OCI-LY1 (cell line): ENCODE results near the gene TLCD2.

Source experiments
- H2AFZ ChIP-seq: fragments of 200-600 bp; sonication (generic), shearing (Covaris generic); 2 replicates; pipeline ENCODE4 v1.6.0; 2014; ENCODE audit warnings: antibody characterized with exemption, mild to moderate bottlenecking, low read length
- H3F3A ChIP-seq: fragments of 200-600 bp; sonication (generic), shearing (Covaris generic); 2 replicates; pipeline ENCODE4 v1.6.0; 2014; ENCODE audit warnings: mild to moderate bottlenecking, antibody characterized with exemption, low read length, moderate library complexity; ENCODE audit not compliant: insufficient read depth
- H3K27ac ChIP-seq: fragments of 200-600 bp; sonication (generic); 2 replicates; pipeline ENCODE4 v1.5.1; 2014; ENCODE audit warnings: low read length, mixed run types, mild to moderate bottlenecking, low read depth; ENCODE audit not compliant: poor library complexity, severe bottlenecking
- H3K27me3 ChIP-seq: fragments of 200-600 bp; sonication (generic); 2 replicates; pipeline ENCODE4 v1.6.0; 2014; ENCODE audit warnings: antibody characterized with exemption, mild to moderate bottlenecking, low read length, moderate library complexity; ENCODE audit not compliant: insufficient read depth
- H3K36me3 ChIP-seq: fragments of 200-600 bp; sonication (generic); 2 replicates; pipeline ENCODE4 v1.6.1; 2014; ENCODE audit warnings: mild to moderate bottlenecking, antibody characterized with exemption, low read length, moderate library complexity, mixed read lengths; ENCODE audit not compliant: insufficient read depth
- H3K4me1 ChIP-seq: fragments of 200-600 bp; sonication (generic); 2 replicates; pipeline ENCODE4 v1.5.1; 2014; ENCODE audit warnings: mild to moderate bottlenecking, low read length, moderate library complexity; ENCODE audit not compliant: insufficient read depth, severe bottlenecking
- H3K4me2 ChIP-seq: fragments of 200-600 bp; sonication (generic), shearing (Covaris generic); 2 replicates; pipeline ENCODE4 v1.6.1; 2014; ENCODE audit warnings: low read length
- H3K4me3 ChIP-seq: fragments of 200-600 bp; sonication (generic); 2 replicates; pipeline ENCODE4 v1.5.1; 2014; ENCODE audit warnings: low read length, low read depth, mild to moderate bottlenecking, mixed read lengths; ENCODE audit not compliant: poor library complexity, severe bottlenecking
- H3K79me2 ChIP-seq: fragments of 200-600 bp; shearing (Covaris generic); 2 replicates; pipeline ENCODE4 v1.6.1; 2016; ENCODE audit warnings: mixed run types, low read length, mixed read lengths; ENCODE audit not compliant: insufficient read depth
- H3K9ac ChIP-seq: fragments of 200-600 bp; sonication (generic), shearing (Covaris generic); 2 replicates; pipeline ENCODE4 v1.6.1; 2014; ENCODE audit warnings: mild to moderate bottlenecking, low read length, mixed read lengths
- H3K9me2 ChIP-seq: fragments of 200-600 bp; sonication (generic), shearing (Covaris generic); 2 replicates; pipeline ENCODE4 v1.6.1; 2014; ENCODE audit warnings: low read depth, mild to moderate bottlenecking, low read length, mixed read lengths
- H3K9me3 ChIP-seq: fragments of 200-600 bp; shearing (Covaris generic); 2 replicates; pipeline ENCODE4 v1.6.1; 2014; ENCODE audit warnings: low read length, mixed read lengths
- H4K20me1 ChIP-seq: fragments of 200-600 bp; sonication (generic), shearing (Covaris generic); 2 replicates; pipeline ENCODE4 v1.6.0; 2016; ENCODE audit warnings: mild to moderate bottlenecking, low read length; ENCODE audit not compliant: insufficient read depth
- CTCF ChIP-seq: fragments of 200-600 bp; sonication (generic), shearing (Covaris generic); IDR thresholded peaks from 2 replicates; pipeline ENCODE4 v1.5.1; 2017; ENCODE audit warnings: mild to moderate bottlenecking, antibody characterized with exemption, low read length, moderate library complexity, mixed read lengths
- EZH2 ChIP-seq: fragments of 200-600 bp; sonication (generic), shearing (Covaris generic); IDR thresholded peaks from 2 replicates; pipeline ENCODE4 v1.8.0; 2017; ENCODE audit warnings: borderline replicate concordance, mixed run types, mild to moderate bottlenecking, antibody characterized with exemption, low read length, moderate library complexity, mixed read lengths

TLCD2 gene

GRCh38 chr17:1726626-1727257 lies 16.6 kb upstream of the TLCD2 start:
- Histone ChIP-seq H2AFZ (no peak overlapping the region), H4K20me1 (no peaks in the 10 kb centered on the region), H3F3A (no peaks in the 10 kb centered on the region; the same call in 1 of the 2 replicates), H3K4me2 (no peak overlapping the region; the same call in 1 of the 2 replicates), H3K9ac (no peak overlapping the region), H3K9me3 (no peaks in the 10 kb centered on the region), H3K36me3 (peaks cover 20% of the 10 kb centered on the region; the same call in 1 of the 2 replicates), H3K4me3 (no peak overlapping the region), H3K9me2 (no peaks in the 10 kb centered on the region), H3K27me3 (no peaks in the 10 kb centered on the region), H3K79me2 (no peaks in the 10 kb centered on the region), H3K27ac (no peak overlapping the region), H3K4me1 (peaks cover 83% of the 10 kb centered on the region)
- TF ChIP-seq CTCF (no peak), EZH2 (no peak)

GRCh38 chr17:1725642-1726511 lies 15.7 kb upstream of the TLCD2 start:
- H3K9ac ChIP-seq: peak overlapping the region; percentile 86; the same call in 1 of the 2 replicates
- H3K4me3 ChIP-seq: peak overlapping the region; percentile 88
- no peaks in the 10 kb centered on the region for H3K79me2 ChIP-seq
- H4K20me1 ChIP-seq: no peaks in the 10 kb centered on the region
- no peaks in the 10 kb centered on the region for H3K27me3 ChIP-seq
- H3K9me2 ChIP-seq: no peaks in the 10 kb centered on the region
- TF ChIP-seq CTCF (no peak), EZH2 (no peak)
- H2AFZ ChIP-seq: no peak overlapping the region
- no peaks in the 10 kb centered on the region for H3K9me3 ChIP-seq
- H3F3A ChIP-seq: no peaks in the 10 kb centered on the region; the same call in 1 of the 2 replicates
- peak overlapping the region; percentile 40 for H3K27ac ChIP-seq
- peak overlapping the region; percentile 95 for H3K4me2 ChIP-seq
- peaks cover 79% of the 10 kb centered on the region for H3K4me1 ChIP-seq
- H3K36me3 ChIP-seq: peaks cover 16% of the 10 kb centered on the region; the same call in 1 of the 2 replicates

- H3K9me3 ChIP-seq: no peaks in the 10 kb centered on the region
- no peaks in the 10 kb centered on the region for H4K20me1 ChIP-seq
- no peak for TF ChIP-seq CTCF
- no peak for TF ChIP-seq EZH2
- H2AFZ ChIP-seq: no peak overlapping the region
- H3K27me3 ChIP-seq: no peaks in the 10 kb centered on the region
- peak overlapping the region; percentile 86 for H3K9ac ChIP-seq
- H3K9me2 ChIP-seq: no peaks in the 10 kb centered on the region
- H3K4me2 ChIP-seq: peak overlapping the region; percentile 95
- H3K4me1 ChIP-seq: peaks cover 79% of the 10 kb centered on the region
- peak overlapping the region; percentile 40 for H3K27ac ChIP-seq
- no peaks in the 10 kb centered on the region for H3K79me2 ChIP-seq
- H3F3A ChIP-seq: no peaks in the 10 kb centered on the region; the same call in 1 of the 2 replicates
- H3K4me3 ChIP-seq: peak overlapping the region; percentile 88
- peaks cover 11% of the 10 kb centered on the region; the same call in 1 of the 2 replicates for H3K36me3 ChIP-seq
Observed at GRCh38 chr17:1724869-1725641, 14.9 kb upstream of the TLCD2 start.
